ENCODE measurements around the gene TMEM176A.

- TF ChIP-seq CTCF (conservative IDR thresholded peaks at IDR 0.05) (no peak), ZFX (IDR thresholded peaks at IDR 0.05) (no peak)
Measured at GRCh38 chr7:150849204-150849775, 48.7 kb downstream of the TMEM176A start.

Measured in C4-2B (cell line).